Spinal cord (tissue), 10 donors: Measurements from ENCODE around the gene PLRG1. TPM values are rescaled to one million over a fixed set of nuclear protein-coding genes. Genes with fewer than 3 reads are reported as not detected.
A peak's percentile ranks its signal among the peaks of the same experiment; 100 is the strongest.
"Not testable (repeated sequence)": the region's sequence is repeated elsewhere in the genome, so short reads cannot be mapped to it uniquely, and the experiment has no call there.

Experiments used
- DNase-seq, 6 donors: peaks; one replicate each; pipeline versions ENCODE4 v3.0.0 to v3.0.0-alpha.2; 2013 to 2015; ENCODE audit warnings: low spot score in 6 of 6, low read depth in 4 of 6
- H3K27ac ChIP-seq: one replicate; pipeline ENCODE4 v1.5.1; 2013; ENCODE audit warnings: low read depth, low read length, control low read depth
- H3K27me3 ChIP-seq: one replicate; pipeline ENCODE4 v1.6.1; 2013; ENCODE audit warnings: low read length; ENCODE audit not compliant: control insufficient read depth, insufficient read depth
- H3K36me3 ChIP-seq: one replicate; pipeline ENCODE4 v1.6.1; 2013; ENCODE audit warnings: low read length; ENCODE audit not compliant: control insufficient read depth, insufficient read depth
- H3K4me1 ChIP-seq: one replicate; pipeline ENCODE4 v1.6.1; 2013; ENCODE audit warnings: low read length; ENCODE audit not compliant: control insufficient read depth, insufficient read depth
- H3K4me3 ChIP-seq: one replicate; pipeline ENCODE4 v1.5.1; 2013; ENCODE audit warnings: low read depth, low read length, control low read depth
- H3K9me3 ChIP-seq: one replicate; pipeline ENCODE4 v1.6.1; 2013; ENCODE audit warnings: low read length; ENCODE audit not compliant: control insufficient read depth, insufficient read depth
- WGBS: methylation state at CpG from one replicate; pipeline ENCODE4 v1.1.5; 2013; ENCODE audit warnings: missing lambda C conversion rate; ENCODE audit not compliant: insufficient coverage; 5-methylcytosine and 5-hydroxymethylcytosine counted together
- long read RNA-seq, 4 donors: transcript quantifications; one replicate each; lab custom pipeline, GENCODE V29; 2026
- polyA plus RNA-seq, 2 donors: library from polyadenylated mRNA; unstranded; fragments of 120-200 nt; gene quantifications; one replicate each; pipeline ENCODE4 v1.2.1, GENCODE V29; 2013; ENCODE audit not compliant: insufficient read length in 2 of 2
- total RNA-seq, 2 donors: library from RNA; depleted of rRNA in 1 of 2; stranded (reverse); fragments of 120-200 nt in 1 of 2; fragments of >200 nt in 1 of 2; gene quantifications; one replicate each; pipeline versions ENCODE4 v1.2.3 to v1.2.4, GENCODE V29; 2013 to 2014
- donor health status: healthy.

Gene PLRG1
- total RNA-seq (10 to 100 TPM; 67.8 to 80.7 TPM), polyA plus RNA-seq (10 to 100 TPM; 75.9 to 93.2 TPM)
- long read RNA-seq, donor 1, transcript PLRG1-202 (15 exons, 3,351 nt), result major isoform, 17 of 41 reads
- long read RNA-seq, donor 1, partial matches to known transcripts, result 17 of 41 reads
- long read RNA-seq, donor 1, other reads (novel, unspliced or antisense), result 0 of 41 reads
- long read RNA-seq, donor 2, transcript PLRG1-202 (15 exons, 3,351 nt), result major isoform, 5 of 7 reads
- long read RNA-seq, donor 2, partial matches to known transcripts, result 0 of 7 reads
- long read RNA-seq, donor 2, other reads (novel, unspliced or antisense), result 0 of 7 reads
- long read RNA-seq, donor 3, partial matches to known transcripts, result 0 of 5 reads
- long read RNA-seq, donor 3, other reads (novel, unspliced or antisense), result 0 of 5 reads
- long read RNA-seq, donor 4, transcript PLRG1-212 (2 exons, 570 nt), result minor isoform, 13 of 43 reads
- long read RNA-seq, donor 4, transcript PLRG1-202 (15 exons, 3,351 nt), result major isoform, 14 of 43 reads
- long read RNA-seq, donor 4, partial matches to known transcripts, result 16 of 43 reads
- long read RNA-seq, donor 4, other reads (novel, unspliced or antisense), result 0 of 43 reads

DNA sequence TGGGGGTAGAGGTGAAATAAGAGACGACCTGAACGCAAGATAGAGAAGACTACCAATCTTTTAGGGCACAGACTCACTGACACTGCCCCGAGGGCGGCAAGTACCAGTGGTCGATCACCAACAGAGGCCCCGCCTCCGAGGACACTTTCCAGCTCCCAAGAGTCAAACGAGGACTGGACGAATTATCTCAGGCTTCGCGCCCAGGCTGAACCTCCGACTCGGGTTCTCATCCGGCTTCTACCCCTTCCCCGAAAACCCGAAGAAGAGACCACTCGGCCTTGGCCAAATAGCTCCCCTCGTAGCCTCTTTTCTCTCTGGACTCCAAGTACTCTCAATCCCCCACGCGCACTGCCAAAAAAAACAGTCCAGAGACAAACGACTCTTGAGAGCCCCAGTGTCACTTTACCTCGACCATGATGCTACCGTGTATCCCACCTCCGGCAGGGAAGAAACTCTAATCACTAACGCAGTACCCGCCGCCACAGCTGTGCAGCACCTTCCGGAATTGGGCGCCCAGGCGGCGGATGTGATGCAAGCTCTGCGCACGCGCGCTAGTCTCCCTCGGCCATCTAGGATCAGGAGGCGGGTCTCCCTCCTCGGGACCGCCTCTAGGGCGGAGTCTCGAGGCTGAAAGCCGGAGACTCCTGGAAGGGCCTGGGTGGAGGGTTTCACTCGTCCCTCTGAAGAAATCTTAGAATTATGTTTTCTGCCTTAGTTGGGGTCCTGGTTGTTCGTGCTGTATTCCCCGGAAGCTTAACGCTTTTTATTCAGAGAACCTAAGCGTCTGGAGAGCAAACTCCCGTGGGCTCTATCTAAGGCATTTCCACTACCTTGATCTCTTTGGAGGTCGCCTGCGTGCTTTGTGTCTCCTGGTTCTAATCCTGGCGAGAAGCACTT lies at the start of gene PLRG1:
Gene PLRG1, minus strand, starts transcription at position 507 of the 897 bp plus-strand sequence. Its CDS starts 92 bp downstream, at position 415.
- under 1% methylated on average over 46 of the region's 51 CpGs for WGBS
- Histone ChIP-seq H3K36me3 (no peaks in the 10 kb centered on the region), H3K27ac (peak within 1 kb of the TSS; percentile 82), H3K4me3 (peak within 1 kb of the TSS; percentile 95), H3K9me3 (no peaks in the 10 kb centered on the region), H3K4me1 (no peaks in the 10 kb centered on the region), H3K27me3 (no peaks in the 10 kb centered on the region)
- peak; percentile 92 to 99 (median 94) for DNase-seq

- Histone ChIP-seq H3K4me3 (no peak overlapping the region), H3K27me3 (no peaks in the 10 kb centered on the region), H3K4me1 (no peaks in the 10 kb centered on the region), H3K27ac (no peak overlapping the region), H3K9me3 (no peaks in the 10 kb centered on the region), H3K36me3 (no peaks in the 10 kb centered on the region)
- WGBS, result no CpG with 5 or more reads among the region's 7 CpGs
- DNase-seq, result no peak
These were observed 47.9 kb upstream of the PLRG1 start for GRCh38 chr4:154597798-154598774.

- not testable (repeated sequence) for H3K4me3 ChIP-seq, DNase-seq, H3K36me3 ChIP-seq, H3K4me1 ChIP-seq, H3K27me3 ChIP-seq, H3K9me3 ChIP-seq, H3K27ac ChIP-seq
- 91% methylated on average over 10 of the region's 11 CpGs for WGBS
These were observed 47.1 kb upstream of the PLRG1 start for GRCh38 chr4:154597281-154597680.

DNA sequence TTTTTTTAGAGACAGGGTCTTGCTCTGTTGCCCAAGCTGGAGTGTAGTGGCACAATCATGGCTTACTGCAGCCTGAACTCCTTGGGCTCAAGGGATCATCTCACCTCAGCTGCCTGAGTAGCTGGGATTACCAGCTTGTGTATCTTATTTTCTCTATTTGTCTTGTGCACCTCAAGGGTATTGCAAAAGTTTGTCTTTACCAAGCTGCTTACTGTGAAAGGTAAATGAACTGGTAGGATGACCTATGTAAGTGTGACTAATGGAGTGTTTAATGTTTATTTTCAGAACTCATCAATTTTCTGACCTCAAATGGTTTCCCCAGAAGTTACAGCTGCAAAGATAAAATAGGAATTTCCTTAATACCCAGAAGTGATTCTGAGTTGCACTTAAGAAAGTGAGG lies 45.6 kb upstream of the PLRG1 start:
- Histone ChIP-seq H3K4me1 (no peaks in the 10 kb centered on the region), H3K4me3 (no peak overlapping the region)
- DNase-seq, result peak in 1 of 6 donors; percentile 1

DNA sequence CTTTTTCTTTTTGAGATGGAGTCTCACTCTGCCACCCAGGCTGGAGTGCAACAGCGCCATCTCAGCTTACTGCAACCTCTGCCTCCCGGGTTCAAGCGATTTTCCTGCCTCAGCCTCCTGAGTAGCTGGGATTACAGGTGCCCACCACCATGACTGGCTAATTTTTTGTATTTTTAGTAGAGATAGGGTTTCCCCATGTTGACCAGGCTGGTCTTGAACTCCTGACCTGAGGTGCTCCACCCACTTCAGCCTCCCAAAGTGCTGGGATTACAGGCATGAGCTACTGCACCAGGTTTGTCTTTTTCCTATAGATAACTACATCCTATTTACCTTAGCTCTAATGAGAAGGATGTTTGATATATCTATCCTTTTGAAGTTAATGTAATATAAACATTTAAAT lies 44.1 kb upstream of the PLRG1 start:
- H3K27ac ChIP-seq, H3K27me3 ChIP-seq, H3K36me3 ChIP-seq, H3K4me3 ChIP-seq, DNase-seq, H3K4me1 ChIP-seq, H3K9me3 ChIP-seq: not testable (repeated sequence)
- 100% methylated on average over 2 of the region's 3 CpGs for WGBS

More for the DNA sequence above, 45.6 kb upstream of the PLRG1 start:
- Histone ChIP-seq H3K9me3 (no peaks in the 10 kb centered on the region), H3K36me3 (no peaks in the 10 kb centered on the region), H3K27ac (no peak overlapping the region), H3K27me3 (no peaks in the 10 kb centered on the region)

GRCh38 chr4:154593868-154594267 lies 43.7 kb upstream of the PLRG1 start:
- Histone ChIP-seq H3K27ac (no peak overlapping the region), H3K27me3 (no peaks in the 10 kb centered on the region), H3K36me3 (no peaks in the 10 kb centered on the region), H3K4me3 (no peak overlapping the region), H3K9me3 (no peaks in the 10 kb centered on the region), H3K4me1 (no peaks in the 10 kb centered on the region)
- 60% methylated on average over 1 of the region's 2 CpGs for WGBS
- peak in 1 of 6 donors; percentile 31 for DNase-seq

- no peak for DNase-seq
- WGBS, result no CpG with 5 or more reads among the region's 3 CpGs
- Histone ChIP-seq H3K4me1 (no peaks in the 10 kb centered on the region), H3K27me3 (no peaks in the 10 kb centered on the region), H3K27ac (no peak overlapping the region), H3K36me3 (no peaks in the 10 kb centered on the region), H3K4me3 (no peak overlapping the region), H3K9me3 (no peaks in the 10 kb centered on the region)
These were observed 41.7 kb upstream of the PLRG1 start for GRCh38 chr4:154591890-154592289.

DNA sequence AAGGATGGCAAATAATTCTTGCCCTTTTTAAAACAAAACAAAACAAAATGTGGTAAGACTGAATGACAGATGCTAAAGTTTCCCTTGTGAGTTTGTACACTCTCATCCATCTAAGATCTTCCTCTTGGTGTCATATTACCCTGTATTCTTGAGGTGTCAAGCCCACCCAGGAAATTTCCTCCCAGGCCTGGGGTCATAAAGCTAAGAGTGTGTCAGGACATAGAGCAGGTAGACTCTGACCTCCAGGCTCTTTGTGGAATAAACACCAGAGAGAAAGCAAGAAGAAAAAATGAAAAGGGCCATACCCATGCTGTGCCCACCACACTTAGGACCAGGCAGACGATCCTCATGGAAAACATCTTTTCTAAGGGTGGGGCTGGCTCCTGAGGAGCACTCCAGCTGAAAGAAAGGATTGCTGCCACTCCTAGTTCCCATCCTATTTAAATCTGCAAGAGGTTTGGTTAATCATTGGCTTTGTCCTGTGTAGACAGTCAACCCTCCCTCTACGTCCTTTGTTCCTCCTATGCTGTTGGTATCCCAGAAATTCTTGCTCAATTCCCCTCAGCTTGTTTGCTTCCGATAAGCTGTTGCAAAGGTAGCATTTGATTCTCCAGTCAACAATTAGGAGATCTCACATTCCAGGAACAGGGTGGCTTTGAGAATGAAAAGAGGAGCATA lies 40.3 kb upstream of the PLRG1 start, which contains the start of gene FGA:
Gene FGA, minus strand, starts transcription at position 414 of the 678 bp plus-strand sequence. Its CDS starts 55 bp downstream, at position 359.
- H3K4me3 ChIP-seq, result no peak within 1 kb of the TSS
- H3K9me3 ChIP-seq, result no peaks in the 10 kb centered on the region
- no peaks in the 10 kb centered on the region for H3K4me1 ChIP-seq
- DNase-seq, result no peak
- WGBS, result no CpG with 5 or more reads among the region's 3 CpGs
- H3K36me3 ChIP-seq, result no peaks in the 10 kb centered on the region
- H3K27ac ChIP-seq, result no peak within 1 kb of the TSS
- no peaks in the 10 kb centered on the region for H3K27me3 ChIP-seq
